ENCODE measurements around the gene FRMD5. TPM values are rescaled to one million over a fixed set of nuclear protein-coding genes. Genes with fewer than 3 reads are reported as not detected.
A peak's percentile ranks its signal among the peaks of the same experiment; 100 is the strongest.

FRMD5 gene
- total RNA-seq, 1 donor from 2014 or later: 1.2 TPM

- no peak overlapping the region for H3K4me3 ChIP-seq
- ATAC-seq: no peak
- no peak for DNase-seq
- H3K27me3 ChIP-seq: peaks cover 36% of the 10 kb centered on the region
- H3K9me3 ChIP-seq: no peaks in the 10 kb centered on the region
- intact Hi-C loops (cut with DNase I): no loop called here
- H3K4me1 ChIP-seq: peaks cover 8% of the 10 kb centered on the region
- H3K36me3 ChIP-seq: no peaks in the 10 kb centered on the region
- H3K27ac ChIP-seq: no peak overlapping the region
- TF ChIP-seq, protein P1, sequence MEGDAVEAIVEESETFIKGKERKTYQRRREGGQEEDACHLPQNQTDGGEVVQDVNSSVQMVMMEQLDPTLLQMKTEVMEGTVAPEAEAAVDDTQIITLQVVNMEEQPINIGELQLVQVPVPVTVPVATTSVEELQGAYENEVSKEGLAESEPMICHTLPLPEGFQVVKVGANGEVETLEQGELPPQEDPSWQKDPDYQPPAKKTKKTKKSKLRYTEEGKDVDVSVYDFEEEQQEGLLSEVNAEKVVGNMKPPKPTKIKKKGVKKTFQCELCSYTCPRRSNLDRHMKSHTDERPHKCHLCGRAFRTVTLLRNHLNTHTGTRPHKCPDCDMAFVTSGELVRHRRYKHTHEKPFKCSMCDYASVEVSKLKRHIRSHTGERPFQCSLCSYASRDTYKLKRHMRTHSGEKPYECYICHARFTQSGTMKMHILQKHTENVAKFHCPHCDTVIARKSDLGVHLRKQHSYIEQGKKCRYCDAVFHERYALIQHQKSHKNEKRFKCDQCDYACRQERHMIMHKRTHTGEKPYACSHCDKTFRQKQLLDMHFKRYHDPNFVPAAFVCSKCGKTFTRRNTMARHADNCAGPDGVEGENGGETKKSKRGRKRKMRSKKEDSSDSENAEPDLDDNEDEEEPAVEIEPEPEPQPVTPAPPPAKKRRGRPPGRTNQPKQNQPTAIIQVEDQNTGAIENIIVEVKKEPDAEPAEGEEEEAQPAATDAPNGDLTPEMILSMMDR (IDR thresholded peaks at IDR 0.05): no peak
These were observed 4.3 kb upstream of the FRMD5 start for GRCh38 chr15:44199393-44199792.

- Histone ChIP-seq H3K4me3 (peak overlapping the region; percentile 54), H3K27me3 (peaks cover 75% of the 10 kb centered on the region), H3K27ac (no peak overlapping the region), H3K9me3 (no peaks in the 10 kb centered on the region), H3K4me1 (peaks cover 16% of the 10 kb centered on the region), H3K36me3 (no peaks in the 10 kb centered on the region)
- intact Hi-C loops (cut with DNase I): no loop called here
- DNase-seq (peak; percentile 68), ATAC-seq (peak; percentile 61)
- TF ChIP-seq, protein P1 (IDR thresholded peaks at IDR 0.05): no peak
These were observed 534 bp downstream of the FRMD5 start for GRCh38 chr15:44194323-44195150.

DNA sequence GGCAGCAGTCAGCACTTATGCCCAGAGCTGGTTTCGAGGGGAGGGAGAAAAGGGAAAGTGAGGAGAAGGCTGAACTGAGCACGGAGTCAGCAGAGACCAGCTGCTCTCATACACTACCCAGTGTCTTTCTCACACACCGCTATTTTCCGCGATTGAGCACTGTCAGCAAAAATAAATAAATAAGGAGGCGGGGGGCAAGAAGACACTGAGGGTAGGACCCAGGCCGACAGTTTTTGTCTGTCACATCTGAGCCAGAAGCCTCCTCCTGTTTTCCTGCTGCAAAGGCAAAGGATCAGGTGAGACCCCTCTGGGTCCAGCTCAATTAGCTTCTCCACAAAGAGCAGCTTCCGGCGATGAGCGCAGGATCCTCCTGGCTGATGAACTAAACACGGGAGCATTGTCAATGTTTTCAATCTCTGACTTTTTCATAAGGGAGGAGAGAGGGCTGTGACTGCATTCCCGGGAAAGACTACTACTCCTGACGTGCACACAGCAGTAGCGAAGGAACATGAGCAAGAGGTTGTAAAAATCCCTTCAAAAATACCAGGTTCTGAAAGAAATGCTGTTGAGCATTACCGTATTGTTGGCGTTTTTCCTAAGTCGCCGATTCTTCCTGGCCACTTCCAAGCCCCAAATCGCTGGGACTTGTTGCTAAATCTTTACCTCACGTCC lies 1.3 kb downstream of the FRMD5 start:
- TF ChIP-seq, protein P1 (IDR thresholded peaks at IDR 0.05): no peak
- intact Hi-C loops (cut with DNase I): no loop called here
- DNase-seq (no peak), ATAC-seq (no peak)
- peaks cover 16% of the 10 kb centered on the region for H3K4me1 ChIP-seq
- no peaks in the 10 kb centered on the region for H3K36me3 ChIP-seq
- H3K27ac ChIP-seq: no peak overlapping the region
- no peaks in the 10 kb centered on the region for H3K9me3 ChIP-seq
- H3K4me3 ChIP-seq: peak overlapping the region; percentile 54
- peaks cover 80% of the 10 kb centered on the region for H3K27me3 ChIP-seq

DNA sequence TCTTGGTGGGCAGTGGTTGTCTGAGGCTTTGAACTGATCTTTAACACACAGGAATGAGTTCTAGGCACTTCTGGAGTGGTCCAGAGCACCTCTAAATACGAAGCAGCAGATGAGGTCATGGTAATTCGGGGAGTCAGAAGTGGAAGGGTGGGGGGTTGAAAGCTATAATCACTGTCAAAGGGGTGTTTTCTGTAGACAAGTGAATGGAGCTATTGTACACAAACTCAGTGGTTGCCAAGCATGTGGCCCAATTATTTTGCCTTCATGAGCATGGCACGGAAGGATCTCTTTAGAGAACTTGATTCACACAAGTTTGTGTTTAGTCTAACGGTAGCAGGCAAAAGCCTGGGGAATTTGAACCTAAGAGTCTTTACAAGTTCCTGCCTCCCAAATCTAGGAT lies 6.3 kb downstream of the FRMD5 start:
- H3K4me1 ChIP-seq: peaks cover 3% of the 10 kb centered on the region
- intact Hi-C loops (cut with DNase I): no loop called here
- H3K36me3 ChIP-seq: no peaks in the 10 kb centered on the region
- H3K27ac ChIP-seq: no peak overlapping the region
- no peaks in the 10 kb centered on the region for H3K9me3 ChIP-seq
- no peak overlapping the region for H3K4me3 ChIP-seq
- TF ChIP-seq, protein P1 (IDR thresholded peaks at IDR 0.05): no peak
- H3K27me3 ChIP-seq: peaks cover 45% of the 10 kb centered on the region
- no peak for ATAC-seq
- DNase-seq: no peak

DNA sequence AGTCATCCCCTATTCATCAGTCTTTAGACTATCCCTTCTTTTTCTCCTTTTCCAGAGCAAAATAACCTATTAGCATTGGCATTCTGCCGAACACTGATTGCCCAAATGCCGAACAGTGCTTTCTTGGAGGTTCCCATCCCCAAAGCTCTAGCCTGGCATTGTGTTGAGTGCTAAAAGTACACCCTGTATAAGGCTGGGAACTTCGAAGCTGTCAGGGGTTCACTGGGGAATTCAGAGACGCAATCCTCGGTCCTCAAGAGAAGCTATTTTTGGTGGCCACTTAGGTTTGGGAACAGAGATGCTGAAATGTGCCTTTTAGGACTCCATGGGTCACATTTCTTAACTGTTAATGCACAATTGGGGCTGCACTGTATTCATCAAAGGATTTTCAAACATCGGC lies 8.4 kb downstream of the FRMD5 start:
- Histone ChIP-seq H3K27me3 (peaks cover 24% of the 10 kb centered on the region), H3K36me3 (no peaks in the 10 kb centered on the region), H3K4me3 (no peak overlapping the region), H3K27ac (no peak overlapping the region), H3K4me1 (no peaks in the 10 kb centered on the region), H3K9me3 (no peaks in the 10 kb centered on the region)
- intact Hi-C loops (cut with DNase I): no loop called here
- ATAC-seq (no peak), DNase-seq (no peak)
- TF ChIP-seq, protein P1 (IDR thresholded peaks at IDR 0.05): no peak

Measured in upper lobe of right lung (tissue), 1 donor.